Renal pelvis (tissue), 4 donors: ENCODE data around the gene SUSD6. TPM values are rescaled to one million over a fixed set of nuclear protein-coding genes. Genes with fewer than 3 reads are reported as not detected.
"Not testable (repeated sequence)": the region's sequence is repeated elsewhere in the genome, so short reads cannot be mapped to it uniquely, and the experiment has no call there.

Source experiments
- DNase-seq: peaks from one replicate; pipeline ENCODE4 v3.0.0-alpha.2; 2013
- polyA plus RNA-seq, 3 donors: library from polyadenylated mRNA; unstranded; fragments of 120-200 nt; gene quantifications; one replicate each; pipeline ENCODE4 v1.2.1, GENCODE V29; 2013; ENCODE audit not compliant: insufficient read length in 3 of 3

Gene SUSD6
- polyA plus RNA-seq, 3 donors: 18.9 to 22.8 (median 22.4) TPM

- DNase-seq: no peak
Measured at GRCh38 chr14:69711477-69711876, 100.1 kb downstream of the SUSD6 start.

DNA sequence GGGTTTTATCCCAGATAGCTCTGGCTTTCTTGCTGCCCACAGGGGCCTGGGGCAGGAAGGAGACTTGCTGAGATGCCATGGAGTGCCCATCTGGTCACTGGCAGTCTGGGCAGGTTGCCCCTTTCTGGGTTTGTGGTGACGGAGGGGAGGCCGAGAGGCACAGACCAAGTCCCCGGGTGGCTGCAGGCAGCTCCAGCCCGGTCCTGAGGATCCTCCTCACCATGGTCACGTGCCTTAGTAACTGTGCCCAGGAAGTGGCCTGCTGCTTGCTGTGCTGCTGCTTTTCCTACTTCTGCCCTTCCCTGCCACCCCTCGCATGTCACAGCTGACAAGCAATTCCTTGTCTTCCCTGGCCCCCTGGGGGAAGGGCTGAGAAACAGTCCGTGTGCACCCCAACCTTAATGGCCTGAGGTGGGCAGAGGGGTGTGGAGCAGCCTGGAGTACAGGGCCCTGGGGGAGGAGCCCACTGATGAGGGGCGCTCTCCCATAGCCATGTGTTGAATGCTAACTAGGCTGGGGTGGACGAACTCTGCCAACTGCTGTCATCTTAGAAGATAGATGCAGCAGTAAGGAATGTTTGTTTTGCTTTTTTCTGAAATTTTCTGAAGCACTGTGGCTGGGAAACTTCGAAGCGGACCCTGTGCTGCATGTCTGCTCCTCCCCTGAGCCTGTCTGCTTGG is 100.6 kb downstream of the SUSD6 start:
- no peak for DNase-seq

GRCh38 chr14:69712599-69713088 is 101.2 kb downstream of the SUSD6 start:
- no peak for DNase-seq

DNA sequence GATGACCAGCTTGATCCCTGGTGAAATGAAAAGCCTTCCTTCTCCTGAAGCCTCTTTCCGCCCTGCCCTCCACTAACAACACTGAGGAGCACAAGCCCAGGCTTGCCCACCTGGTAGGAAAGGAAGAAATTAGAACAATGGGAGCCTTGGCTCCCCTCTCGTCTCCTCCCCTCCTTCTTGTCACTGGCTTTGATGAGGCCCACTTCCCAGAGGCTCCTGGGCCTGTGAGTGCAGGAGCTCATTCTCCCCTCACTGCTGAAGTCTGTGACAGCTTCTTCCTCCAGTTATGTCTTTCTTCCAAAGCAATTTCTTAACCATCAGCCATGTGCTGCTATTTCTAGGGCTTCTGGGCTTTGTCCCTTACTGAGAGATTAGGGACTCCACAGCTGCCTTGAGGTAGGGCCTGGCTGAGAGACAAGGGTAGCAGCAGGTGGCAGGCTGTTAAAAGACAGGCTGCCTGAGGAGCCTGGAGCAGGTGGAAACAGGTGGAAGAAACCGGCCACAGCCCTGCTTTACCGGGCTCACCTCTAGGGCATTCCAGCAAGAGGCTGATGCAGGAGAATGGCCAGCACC is 101.9 kb downstream of the SUSD6 start:
- no peak for DNase-seq

GRCh38 chr14:69713993-69714679 is 102.7 kb downstream of the SUSD6 start:
- no peak for DNase-seq

- no peak for DNase-seq
Measured at GRCh38 chr14:69715725-69716477, 104.5 kb downstream of the SUSD6 start.

- no peak for DNase-seq
Measured at GRCh38 chr14:69716478-69717187, 105.2 kb downstream of the SUSD6 start.

- DNase-seq: not testable (repeated sequence)
Measured at GRCh38 chr14:69718614-69719013, 107.2 kb downstream of the SUSD6 start.

DNA sequence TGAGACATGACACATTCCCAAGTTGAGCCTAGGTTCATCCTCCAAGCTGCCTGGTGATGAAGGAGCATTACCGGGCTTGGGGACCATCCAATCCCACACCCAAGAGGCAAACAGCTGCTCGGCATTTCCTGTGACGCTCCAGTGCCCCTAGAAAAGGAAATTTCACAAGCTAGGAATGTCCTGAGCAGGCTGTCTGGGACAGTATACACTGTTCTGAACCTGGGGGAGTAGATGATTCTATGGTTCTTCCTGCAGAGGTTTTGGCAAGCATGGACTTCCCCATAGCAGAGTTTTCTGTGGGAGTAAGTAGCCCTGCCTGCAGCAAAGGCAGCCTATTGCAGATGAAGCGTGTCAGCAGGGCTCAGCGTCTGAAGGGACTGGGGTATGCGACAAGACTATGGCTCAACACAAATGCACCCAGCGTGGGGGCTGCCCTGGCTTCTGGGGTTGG is 108.1 kb downstream of the SUSD6 start:
- DNase-seq: no peak

- DNase-seq: no peak
Measured at GRCh38 chr14:69720912-69721311, 109.5 kb downstream of the SUSD6 start.

- DNase-seq: peak; percentile 73
Measured at GRCh38 chr14:69726761-69727511, 115.5 kb downstream of the SUSD6 start.

- DNase-seq: no peak
Measured at GRCh38 chr14:69727860-69728259, 116.5 kb downstream of the SUSD6 start.

DNA sequence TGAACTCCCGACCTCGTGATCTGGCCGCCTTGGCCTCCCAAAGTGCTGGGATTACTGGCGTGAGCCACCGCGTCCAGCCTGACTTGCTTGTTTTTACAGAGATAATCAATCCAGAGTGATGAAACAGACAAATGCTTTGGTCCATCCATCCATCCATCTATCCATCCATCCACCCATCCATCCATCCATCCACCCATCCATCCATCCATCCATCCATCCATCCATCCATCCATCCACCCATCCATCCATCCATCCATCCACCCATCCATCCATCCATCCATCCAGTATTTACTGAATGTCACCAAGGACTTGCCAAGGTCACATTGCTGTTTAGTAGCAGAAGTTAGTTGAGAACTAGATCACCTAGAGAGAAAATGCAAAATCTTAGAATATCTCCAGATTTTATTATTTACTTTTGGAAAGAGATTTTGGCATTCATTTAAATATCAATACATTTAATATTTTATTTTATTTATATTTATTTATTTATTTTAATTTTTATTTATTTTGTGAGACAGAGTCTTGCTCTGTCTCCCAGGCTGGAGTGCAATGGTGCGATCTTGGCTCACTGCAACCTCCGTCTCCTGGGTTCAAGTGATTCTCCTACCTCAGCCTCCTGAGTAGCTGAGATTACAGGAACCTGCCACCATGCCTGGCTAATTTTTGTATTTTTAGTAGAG is 120.7 kb downstream of the SUSD6 start:
- not testable (repeated sequence) for DNase-seq

DNA sequence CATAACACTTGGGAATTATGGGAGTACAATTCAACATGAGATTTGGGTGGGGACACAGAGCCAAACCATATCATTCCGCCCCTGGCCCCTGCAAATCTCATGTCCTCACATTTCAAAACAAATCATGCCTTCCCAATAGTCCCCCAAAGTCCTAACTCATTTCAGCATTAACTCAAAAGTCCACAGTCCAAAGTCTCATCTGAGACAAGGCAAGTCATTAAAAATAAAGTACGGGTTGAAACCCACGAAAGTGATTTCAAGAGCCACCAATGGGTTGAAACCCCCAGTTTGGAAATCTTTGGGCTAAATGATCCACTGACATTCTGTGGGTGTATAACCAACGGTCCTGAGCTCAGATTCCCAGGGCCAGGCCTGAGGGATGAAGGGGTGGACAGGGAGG is 125.0 kb downstream of the SUSD6 start:
- not testable (repeated sequence) for DNase-seq

- DNase-seq: no peak
Measured at GRCh38 chr14:69741055-69741454, 129.7 kb downstream of the SUSD6 start.

- DNase-seq: peak; percentile 38
Measured at GRCh38 chr14:69749956-69750355, 138.6 kb downstream of the SUSD6 start.

- DNase-seq: no peak
Measured at GRCh38 chr14:69750495-69750894, 139.1 kb downstream of the SUSD6 start.

DNA sequence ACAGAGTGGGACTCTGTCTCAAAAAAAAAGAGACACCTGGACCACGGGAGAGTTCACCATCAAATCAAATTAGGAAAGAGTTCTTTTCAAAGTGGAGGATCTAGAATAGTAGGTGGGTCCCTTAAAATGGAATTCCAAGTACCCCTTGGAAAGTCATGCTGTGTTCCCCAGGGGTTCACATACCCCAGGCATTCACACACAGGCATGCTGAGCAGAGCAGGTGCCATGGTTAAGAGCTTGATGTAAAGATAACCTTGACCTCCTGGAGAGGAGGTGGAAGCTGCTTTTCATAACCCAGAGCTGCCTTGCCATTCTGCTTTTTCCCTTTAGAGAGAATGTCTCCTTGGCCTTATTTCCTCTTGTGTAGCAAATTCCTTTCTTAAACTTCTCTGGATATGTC is 141.4 kb downstream of the SUSD6 start:
- DNase-seq: no peak

GRCh38 chr14:69753860-69754259 is 142.5 kb downstream of the SUSD6 start:
- DNase-seq: no peak

DNA sequence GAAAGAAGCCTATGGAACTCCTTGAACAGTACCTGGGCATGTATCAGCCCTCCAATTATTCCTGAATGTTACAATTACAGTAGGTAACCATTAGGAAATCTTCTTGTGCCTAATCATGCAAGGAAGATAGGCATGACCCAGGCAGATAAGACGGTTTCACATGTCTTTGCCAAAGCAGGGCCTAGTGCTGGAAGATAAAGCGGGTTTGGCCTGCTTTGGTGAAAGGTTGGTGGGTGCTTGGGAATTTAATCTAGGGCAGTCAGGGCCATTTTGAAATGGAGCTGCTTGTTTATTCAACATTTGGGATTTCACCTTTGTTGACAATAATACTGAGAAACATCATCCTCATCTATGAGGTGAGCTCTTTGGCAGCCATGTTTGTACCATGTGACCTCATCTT is 143.1 kb downstream of the SUSD6 start:
- DNase-seq: no peak
